Measurements from ENCODE around the gene WWOX.
"Not testable (repeated sequence)": the region's sequence is repeated elsewhere in the genome, so short reads cannot be mapped to it uniquely, and the experiment has no call there.

WWOX gene

DNA sequence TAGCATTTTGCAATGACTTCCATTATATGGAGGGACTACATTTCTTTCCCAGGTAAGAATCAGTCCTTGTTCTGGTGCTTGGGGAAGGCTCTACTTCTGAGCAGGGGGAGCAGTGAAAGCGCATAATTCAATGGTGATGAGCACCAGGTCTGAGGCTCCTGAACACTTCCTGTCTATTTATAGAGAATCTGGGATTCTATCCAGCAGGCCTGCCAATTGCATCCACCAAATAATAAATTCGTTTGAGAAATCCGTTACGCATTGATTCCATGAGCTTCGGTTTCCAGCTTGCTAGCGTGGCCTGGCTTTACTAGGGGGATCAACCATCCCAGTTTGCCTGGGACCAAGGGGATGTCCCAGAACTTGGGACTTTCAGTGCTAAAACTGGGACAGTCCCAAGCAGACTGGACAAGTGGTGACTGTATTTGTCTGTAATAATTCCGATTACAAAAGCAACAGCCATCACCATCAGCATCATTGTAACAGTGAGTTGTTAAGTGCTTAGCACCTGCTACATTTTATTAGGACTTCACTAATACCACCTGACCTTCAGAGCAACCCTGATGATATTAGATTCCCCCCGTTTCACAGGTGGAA lies 1151.1 kb downstream of the WWOX start:
- TF ChIP-seq SUZ12 (IDR thresholded peaks at IDR 0.05; ENCODE audit: extremely low read depth, insufficient read depth, insufficient read length) (no peak), YY1 (IDR thresholded peaks at IDR 0.05; ENCODE audit: insufficient read depth, insufficient read length) (no peak), ZNF274 (IDR thresholded peaks at IDR 0.05; ENCODE audit: low read depth, low read length) (no peak)
- DNase-seq (ENCODE audit: low read depth, low spot score), result no peak
- H3K36me3 ChIP-seq (ENCODE audit: insufficient read depth, insufficient read length, low read length), result no peaks in the 10 kb centered on the region

DNA sequence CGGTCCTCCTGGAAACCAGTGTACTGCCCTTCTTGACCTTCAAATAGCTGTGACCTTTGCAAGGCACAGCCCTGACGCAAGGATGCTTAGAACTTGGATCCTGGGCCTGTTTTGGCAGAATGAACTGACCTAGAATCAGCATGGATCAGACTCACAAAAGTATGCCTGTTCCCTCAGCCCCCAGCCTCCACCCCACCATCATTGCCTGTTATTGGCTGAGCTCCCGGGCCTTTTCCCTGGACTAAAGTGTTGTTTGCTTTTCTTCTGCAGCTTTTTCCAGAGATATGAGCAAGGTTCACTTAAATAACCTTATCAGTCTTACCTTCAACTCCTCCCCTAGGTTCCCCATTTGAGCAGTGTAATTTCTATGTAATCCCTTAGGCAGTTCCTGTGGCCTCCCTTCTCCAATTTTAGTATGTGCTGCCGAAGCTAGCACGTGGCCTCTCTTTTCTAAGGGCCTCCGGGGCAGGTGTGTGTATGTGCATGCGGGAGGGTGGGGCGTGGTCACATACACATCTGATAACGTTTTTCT lies 1153.7 kb downstream of the WWOX start:
- TF ChIP-seq YY1 (IDR thresholded peaks at IDR 0.05; ENCODE audit: insufficient read depth, insufficient read length), result no peak
- no peak for TF ChIP-seq ZNF274 (IDR thresholded peaks at IDR 0.05; ENCODE audit: low read depth, low read length)
- no peak for TF ChIP-seq SUZ12 (IDR thresholded peaks at IDR 0.05; ENCODE audit: extremely low read depth, insufficient read depth, insufficient read length)
- Histone ChIP-seq H3K9me3 (ENCODE audit: insufficient read depth, low read length) (no peaks in the 10 kb centered on the region), H3K4me1 (ENCODE audit: insufficient read depth, insufficient read length) (no peaks in the 10 kb centered on the region), H3K4me3 (ENCODE audit: insufficient read length, low read depth) (no peak overlapping the region), H3K9ac (ENCODE audit: insufficient read length, low read depth) (no peak overlapping the region), H3K27me3 (ENCODE audit: insufficient read depth, insufficient read length) (no peaks in the 10 kb centered on the region), H3K36me3 (ENCODE audit: insufficient read depth, insufficient read length, low read length) (no peaks in the 10 kb centered on the region)
- no peak for DNase-seq (ENCODE audit: low read depth, low spot score)

More for the DNA sequence above, 1151.1 kb downstream of the WWOX start:
- Histone ChIP-seq H3K4me3 (ENCODE audit: insufficient read length, low read depth) (no peak overlapping the region), H3K4me1 (ENCODE audit: insufficient read depth, insufficient read length) (no peaks in the 10 kb centered on the region), H3K27me3 (ENCODE audit: insufficient read depth, insufficient read length) (no peaks in the 10 kb centered on the region), H3K9me3 (ENCODE audit: insufficient read depth, low read length) (no peaks in the 10 kb centered on the region), H3K9ac (ENCODE audit: insufficient read length, low read depth) (no peak overlapping the region)

DNA sequence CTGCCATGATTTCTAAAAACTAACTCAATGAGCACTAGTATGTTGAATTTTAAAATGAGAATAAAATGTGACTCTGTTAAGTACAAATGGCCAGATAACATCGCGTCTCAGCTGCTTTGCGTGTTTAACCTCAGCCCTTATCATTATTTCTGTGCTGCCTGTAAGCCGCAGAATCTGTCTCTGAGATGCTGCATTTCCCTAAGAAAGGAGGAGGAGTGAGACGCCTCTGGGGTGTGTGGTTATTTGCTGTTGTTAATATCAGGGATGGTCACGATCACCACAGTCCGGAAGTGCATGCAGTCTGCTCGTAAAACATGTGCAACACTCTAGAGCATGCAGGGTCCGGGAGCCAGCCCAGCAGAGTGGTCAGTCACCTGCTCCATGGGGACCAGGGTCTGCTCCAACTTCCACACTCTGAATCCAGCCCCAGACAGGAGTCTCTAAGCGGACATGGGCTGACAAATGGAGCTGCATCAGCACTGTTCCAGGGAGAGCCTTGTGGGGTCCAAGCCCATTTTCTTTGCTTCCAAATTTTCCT lies 1158.6 kb downstream of the WWOX start:
- Histone ChIP-seq H3K36me3 (ENCODE audit: insufficient read depth, insufficient read length, low read length) (no peaks in the 10 kb centered on the region), H3K4me3 (ENCODE audit: insufficient read length, low read depth) (no peak overlapping the region), H3K9ac (ENCODE audit: insufficient read length, low read depth) (no peak overlapping the region), H3K9me3 (ENCODE audit: insufficient read depth, low read length) (no peaks in the 10 kb centered on the region), H3K4me1 (ENCODE audit: insufficient read depth, insufficient read length) (peaks cover 4% of the 10 kb centered on the region), H3K27me3 (ENCODE audit: insufficient read depth, insufficient read length) (no peaks in the 10 kb centered on the region)
- DNase-seq (ENCODE audit: low read depth, low spot score), result no peak
- no peak for TF ChIP-seq SUZ12 (IDR thresholded peaks at IDR 0.05; ENCODE audit: extremely low read depth, insufficient read depth, insufficient read length)
- TF ChIP-seq YY1 (IDR thresholded peaks at IDR 0.05; ENCODE audit: insufficient read depth, insufficient read length), result no peak
- no peak for TF ChIP-seq ZNF274 (IDR thresholded peaks at IDR 0.05; ENCODE audit: low read depth, low read length)

DNA sequence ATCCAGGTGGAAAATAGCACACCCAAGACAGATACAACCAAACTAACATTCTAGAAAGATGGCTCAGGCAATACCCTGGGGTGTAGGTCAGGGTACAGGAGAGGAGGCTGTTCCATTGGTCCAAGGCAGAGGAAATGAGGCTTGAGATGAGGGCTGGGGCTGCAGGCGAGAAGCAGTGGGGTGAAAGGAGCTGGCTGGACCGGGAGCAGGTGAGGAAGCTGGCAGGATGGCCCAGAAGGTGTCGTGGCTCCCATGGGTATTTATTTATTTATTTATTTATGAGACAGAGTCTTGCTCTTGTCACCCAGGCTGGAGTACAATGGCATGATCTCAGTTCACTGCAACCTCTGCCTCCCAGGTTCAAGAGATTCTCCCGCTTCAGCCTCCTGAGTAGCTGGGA lies 1161.4 kb downstream of the WWOX start:
- not testable (repeated sequence) for H3K9ac ChIP-seq (ENCODE audit: insufficient read length, low read depth); H3K27me3 ChIP-seq (ENCODE audit: insufficient read depth, insufficient read length); H3K9me3 ChIP-seq (ENCODE audit: insufficient read depth, low read length); H3K4me1 ChIP-seq (ENCODE audit: insufficient read depth, insufficient read length); H3K4me3 ChIP-seq (ENCODE audit: insufficient read length, low read depth); DNase-seq (ENCODE audit: low read depth, low spot score); H3K36me3 ChIP-seq (ENCODE audit: insufficient read depth, insufficient read length, low read length)

DNA sequence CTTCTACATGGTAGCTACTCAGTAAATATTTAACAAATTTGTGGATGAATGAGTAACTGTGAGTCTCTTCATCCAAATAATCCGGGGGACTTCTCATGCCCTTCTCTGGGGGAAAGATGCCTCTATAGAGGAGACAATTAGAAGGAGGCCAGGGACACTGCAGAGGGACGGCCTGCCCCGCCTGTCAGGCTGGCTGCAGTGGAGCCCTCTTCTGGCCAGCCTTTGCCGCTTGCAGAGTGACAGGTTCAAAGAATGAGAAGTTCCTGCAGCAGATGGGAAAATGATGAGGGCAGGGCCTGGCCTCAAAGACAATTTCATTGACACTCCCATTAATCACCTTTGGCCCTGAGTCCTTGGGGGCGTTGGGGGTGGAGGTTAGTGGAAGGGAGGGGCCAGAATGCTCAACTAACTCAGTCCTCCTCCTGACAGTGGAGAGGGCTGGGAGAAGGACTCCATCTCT lies 1162.1 kb downstream of the WWOX start:
- peaks cover 4% of the 10 kb centered on the region for H3K4me1 ChIP-seq (ENCODE audit: insufficient read depth, insufficient read length)
- no peaks in the 10 kb centered on the region for H3K27me3 ChIP-seq (ENCODE audit: insufficient read depth, insufficient read length)
- H3K9ac ChIP-seq (ENCODE audit: insufficient read length, low read depth), result no peak overlapping the region
- no peak for TF ChIP-seq SUZ12 (IDR thresholded peaks at IDR 0.05; ENCODE audit: extremely low read depth, insufficient read depth, insufficient read length)
- TF ChIP-seq ZNF274 (IDR thresholded peaks at IDR 0.05; ENCODE audit: low read depth, low read length), result no peak
- TF ChIP-seq YY1 (IDR thresholded peaks at IDR 0.05; ENCODE audit: insufficient read depth, insufficient read length), result no peak
- no peaks in the 10 kb centered on the region for H3K9me3 ChIP-seq (ENCODE audit: insufficient read depth, low read length)
- H3K4me3 ChIP-seq (ENCODE audit: insufficient read length, low read depth), result no peak overlapping the region
- peak; percentile 52 for DNase-seq (ENCODE audit: low read depth, low spot score)
- H3K36me3 ChIP-seq (ENCODE audit: insufficient read depth, insufficient read length, low read length), result no peaks in the 10 kb centered on the region

DNA sequence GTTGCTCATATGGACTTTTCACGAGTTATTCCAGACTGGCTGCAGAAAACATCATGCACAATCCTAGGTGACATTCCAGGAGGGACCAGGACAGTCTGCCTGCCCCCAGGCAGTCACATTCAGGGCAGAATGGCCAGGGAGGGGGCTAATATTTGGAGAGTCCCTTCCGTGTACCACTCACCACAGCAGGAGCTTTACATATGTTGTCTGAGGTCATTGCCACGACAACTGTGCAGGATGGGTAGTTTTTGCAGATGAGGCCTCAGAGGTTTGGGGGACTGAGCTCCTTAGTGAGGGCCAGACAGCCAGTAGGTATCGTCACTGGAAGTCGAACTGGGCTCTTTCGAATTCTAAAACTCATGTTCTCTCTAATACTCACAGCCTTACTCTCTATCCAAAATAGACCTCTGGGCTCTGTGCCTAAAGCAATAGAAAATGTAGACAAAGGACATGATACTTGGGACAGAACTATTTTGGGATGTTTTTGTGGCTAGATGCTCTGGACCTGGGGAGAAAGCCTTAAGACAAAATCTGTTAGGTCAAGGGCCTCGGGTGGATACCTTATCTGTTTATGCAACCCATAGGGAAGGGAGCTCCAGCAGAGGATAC lies 1162.6 kb downstream of the WWOX start:
- Histone ChIP-seq H3K36me3 (ENCODE audit: insufficient read depth, insufficient read length, low read length) (no peaks in the 10 kb centered on the region), H3K4me3 (ENCODE audit: insufficient read length, low read depth) (no peak overlapping the region), H3K4me1 (ENCODE audit: insufficient read depth, insufficient read length) (peaks cover 4% of the 10 kb centered on the region), H3K27me3 (ENCODE audit: insufficient read depth, insufficient read length) (no peaks in the 10 kb centered on the region), H3K9me3 (ENCODE audit: insufficient read depth, low read length) (no peaks in the 10 kb centered on the region), H3K9ac (ENCODE audit: insufficient read length, low read depth) (no peak overlapping the region)
- TF ChIP-seq YY1 (IDR thresholded peaks at IDR 0.05; ENCODE audit: insufficient read depth, insufficient read length) (no peak), ZNF274 (IDR thresholded peaks at IDR 0.05; ENCODE audit: low read depth, low read length) (no peak), SUZ12 (IDR thresholded peaks at IDR 0.05; ENCODE audit: extremely low read depth, insufficient read depth, insufficient read length) (no peak)
- DNase-seq (ENCODE audit: low read depth, low spot score), result no peak

Measured in NT2/D1 (cell line).